ENCODE measurements around the gene TNS2.
"Not testable (repeated sequence)": the region's sequence is repeated elsewhere in the genome, so short reads cannot be mapped to it uniquely, and the experiment has no call there.

TNS2 gene

DNA sequence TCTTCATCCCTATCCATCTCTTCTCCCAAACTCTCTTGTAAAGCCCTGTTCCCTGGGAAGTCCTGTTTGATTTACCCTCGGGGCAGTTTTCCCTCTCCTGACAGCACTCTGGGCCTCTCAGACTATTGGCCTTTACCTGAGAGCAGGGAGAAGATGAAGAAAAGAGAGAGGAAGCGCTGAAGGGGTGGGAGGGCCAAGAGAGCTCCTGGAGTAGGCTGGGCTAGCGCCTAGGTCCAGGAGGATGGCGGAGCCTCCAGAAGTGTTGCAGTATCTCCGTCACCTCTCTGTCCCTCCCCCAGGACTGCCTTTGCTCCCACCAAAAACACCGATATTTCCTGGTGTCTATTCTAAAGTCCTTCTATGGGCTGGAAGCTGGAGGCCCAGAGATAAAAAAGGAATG lies 41.9 kb downstream of the TNS2 start:
- peaks cover 3 to 5% of the 10 kb centered on the region in 2 donors for H3K4me1 ChIP-seq (ENCODE audit: control insufficient read depth in 1 of 2, insufficient read depth in 2 of 2, low read length in 2 of 2)

DNA sequence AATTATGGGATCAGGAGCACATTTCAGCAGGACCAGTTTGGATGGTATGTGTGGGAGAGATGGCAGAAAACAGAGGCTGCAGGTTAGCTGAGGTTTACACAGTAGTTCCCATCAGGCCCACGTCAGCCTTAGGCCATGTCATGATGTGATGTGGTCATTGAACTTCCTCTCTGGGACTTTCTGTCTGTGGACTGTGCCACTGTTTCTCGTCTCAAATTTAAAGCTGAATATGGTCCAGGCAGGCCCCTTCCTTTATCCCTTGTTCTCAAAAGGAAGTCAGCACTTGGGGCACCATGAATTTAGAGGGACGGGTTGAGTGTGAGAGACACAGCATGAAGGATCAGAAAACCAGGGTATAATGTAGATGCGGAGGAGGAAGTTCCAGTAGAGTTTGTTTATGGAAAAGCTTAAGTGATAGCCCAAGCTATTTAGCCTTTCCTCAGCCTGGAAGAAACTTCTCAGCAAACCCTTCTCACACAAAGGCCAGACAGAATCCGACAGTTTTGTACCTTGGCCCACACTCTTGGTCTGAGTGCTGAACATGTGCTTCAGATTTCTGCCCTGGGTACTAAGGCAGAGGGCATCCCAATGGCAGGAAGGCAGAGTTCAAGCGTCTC lies 44.0 kb downstream of the TNS2 start:
- no peaks in the 10 kb centered on the region for H3K36me3 ChIP-seq (ENCODE audit: control insufficient read depth in 1 of 2, insufficient read depth in 2 of 2, low read length in 2 of 2)
- H3K4me1 ChIP-seq (ENCODE audit: control insufficient read depth in 1 of 2, insufficient read depth in 2 of 2, low read length in 2 of 2): peaks cover 9 to 21% of the 10 kb centered on the region in 2 donors
- H3K9me3 ChIP-seq (ENCODE audit: control insufficient read depth in 1 of 2, low read length in 2 of 2): no peaks in the 10 kb centered on the region
- no peaks in the 10 kb centered on the region for H3K27me3 ChIP-seq (ENCODE audit: low read depth, low read length)
- no peak overlapping the region for H3K4me3 ChIP-seq (ENCODE audit: low read depth in 1 of 2, low read length in 2 of 2)
- peak overlapping the region; percentile 68 for H3K27ac ChIP-seq (ENCODE audit: low read length)

More for the DNA sequence above, 41.9 kb downstream of the TNS2 start:
- H3K9me3 ChIP-seq (ENCODE audit: control insufficient read depth in 1 of 2, low read length in 2 of 2): no peaks in the 10 kb centered on the region
- H3K27ac ChIP-seq (ENCODE audit: low read length): no peak overlapping the region
- H3K36me3 ChIP-seq (ENCODE audit: control insufficient read depth in 1 of 2, insufficient read depth in 2 of 2, low read length in 2 of 2): no peaks in the 10 kb centered on the region
- H3K4me3 ChIP-seq (ENCODE audit: low read depth in 1 of 2, low read length in 2 of 2): no peak overlapping the region
- H3K27me3 ChIP-seq (ENCODE audit: low read depth, low read length): no peaks in the 10 kb centered on the region

DNA sequence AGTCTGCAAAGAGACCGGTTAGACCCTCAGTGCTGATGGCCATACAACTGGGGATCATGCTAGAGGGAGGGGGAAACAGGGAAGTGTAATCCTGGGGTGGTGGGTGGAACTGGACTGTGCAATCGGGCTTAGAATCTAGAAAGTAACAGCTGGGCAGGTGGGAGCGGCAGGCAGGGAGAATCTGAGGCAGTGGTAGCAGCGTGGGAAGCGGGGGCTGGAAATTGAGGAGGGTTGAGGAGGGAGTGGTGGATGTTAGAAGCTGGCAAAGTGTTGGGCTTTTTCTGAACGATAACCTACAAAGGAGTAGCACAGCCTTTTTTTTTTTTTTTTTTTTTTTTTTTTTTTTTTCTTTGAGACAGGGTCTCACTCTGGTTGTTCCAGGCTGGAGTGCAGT lies 44.5 kb downstream of the TNS2 start:
- Histone ChIP-seq H3K9me3 (ENCODE audit: control insufficient read depth in 1 of 2, low read length in 2 of 2) (no peaks in the 10 kb centered on the region), H3K4me3 (ENCODE audit: low read depth in 1 of 2, low read length in 2 of 2) (no peak overlapping the region), H3K36me3 (ENCODE audit: control insufficient read depth in 1 of 2, insufficient read depth in 2 of 2, low read length in 2 of 2) (no peaks in the 10 kb centered on the region), H3K27me3 (ENCODE audit: low read depth, low read length) (no peaks in the 10 kb centered on the region), H3K4me1 (ENCODE audit: control insufficient read depth in 1 of 2, insufficient read depth in 2 of 2, low read length in 2 of 2) (peaks cover 9 to 26% of the 10 kb centered on the region in 2 donors), H3K27ac (ENCODE audit: low read length) (peak overlapping the region; percentile 68)

DNA sequence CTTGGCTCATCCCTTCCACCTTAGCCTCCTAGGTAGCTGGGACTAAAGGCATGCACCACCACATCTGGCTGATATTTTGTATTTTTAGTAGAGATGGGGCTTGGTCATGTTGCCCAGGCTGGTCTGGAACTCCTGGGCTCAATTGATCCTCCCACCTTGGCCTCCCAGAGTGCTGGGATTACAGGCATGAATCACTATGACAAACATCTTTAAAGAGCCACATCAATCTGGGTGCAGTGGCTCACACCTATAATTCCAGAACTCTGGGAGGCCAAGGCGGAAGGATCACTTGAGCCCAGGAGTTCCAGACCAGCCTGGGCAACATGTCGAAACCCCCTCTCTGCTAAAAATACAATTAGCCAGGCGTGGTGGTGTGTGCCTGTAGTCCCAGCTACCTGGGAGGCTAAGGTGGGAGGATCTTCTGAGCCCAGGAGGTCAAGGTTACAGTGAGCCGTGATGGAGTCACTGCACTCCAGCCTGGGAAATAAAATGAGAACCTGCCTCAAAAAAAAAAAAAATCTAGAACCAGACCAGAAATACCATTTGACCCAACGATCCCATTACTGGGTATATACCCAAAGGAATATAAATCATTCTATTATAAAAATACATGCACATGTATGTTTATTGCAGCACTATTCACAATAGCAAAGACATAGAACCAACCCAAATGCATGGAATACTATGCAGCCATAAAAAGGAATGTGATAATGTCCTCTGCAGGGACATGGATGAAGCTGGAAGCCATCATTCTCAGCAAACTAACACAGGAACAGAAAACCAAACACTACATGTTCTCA lies 45.1 kb downstream of the TNS2 start:
- H3K4me1 ChIP-seq (ENCODE audit: control insufficient read depth in 1 of 2, insufficient read depth in 2 of 2, low read length in 2 of 2): peaks cover 9 to 26% of the 10 kb centered on the region in 2 donors
- not testable (repeated sequence) for H3K27ac ChIP-seq (ENCODE audit: low read length); H3K36me3 ChIP-seq (ENCODE audit: control insufficient read depth in 1 of 2, insufficient read depth in 2 of 2, low read length in 2 of 2); H3K4me3 ChIP-seq (ENCODE audit: low read depth in 1 of 2, low read length in 2 of 2); H3K9me3 ChIP-seq (ENCODE audit: control insufficient read depth in 1 of 2, low read length in 2 of 2); H3K27me3 ChIP-seq (ENCODE audit: low read depth, low read length)

DNA sequence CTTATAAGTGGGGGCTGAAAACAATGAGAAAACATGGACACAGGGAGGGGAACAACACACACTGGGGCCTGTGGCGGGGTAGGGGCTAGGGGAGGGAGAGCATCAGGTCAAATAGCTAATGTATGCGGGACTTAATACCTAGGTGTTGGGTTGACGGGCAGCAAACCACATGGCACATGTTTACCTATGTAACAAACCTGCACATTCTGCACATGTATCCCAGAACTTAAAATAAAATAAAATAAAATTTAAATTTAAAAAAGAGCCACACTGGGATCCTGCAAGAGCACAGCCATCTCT lies 45.7 kb downstream of the TNS2 start:
- H3K9me3 ChIP-seq (ENCODE audit: control insufficient read depth in 1 of 2, low read length in 2 of 2); H3K4me3 ChIP-seq (ENCODE audit: low read depth in 1 of 2, low read length in 2 of 2); H3K27ac ChIP-seq (ENCODE audit: low read length); H3K27me3 ChIP-seq (ENCODE audit: low read depth, low read length); H3K36me3 ChIP-seq (ENCODE audit: control insufficient read depth in 1 of 2, insufficient read depth in 2 of 2, low read length in 2 of 2): not testable (repeated sequence)
- H3K4me1 ChIP-seq (ENCODE audit: control insufficient read depth in 1 of 2, insufficient read depth in 2 of 2, low read length in 2 of 2): peaks cover 7 to 26% of the 10 kb centered on the region in 2 donors

DNA sequence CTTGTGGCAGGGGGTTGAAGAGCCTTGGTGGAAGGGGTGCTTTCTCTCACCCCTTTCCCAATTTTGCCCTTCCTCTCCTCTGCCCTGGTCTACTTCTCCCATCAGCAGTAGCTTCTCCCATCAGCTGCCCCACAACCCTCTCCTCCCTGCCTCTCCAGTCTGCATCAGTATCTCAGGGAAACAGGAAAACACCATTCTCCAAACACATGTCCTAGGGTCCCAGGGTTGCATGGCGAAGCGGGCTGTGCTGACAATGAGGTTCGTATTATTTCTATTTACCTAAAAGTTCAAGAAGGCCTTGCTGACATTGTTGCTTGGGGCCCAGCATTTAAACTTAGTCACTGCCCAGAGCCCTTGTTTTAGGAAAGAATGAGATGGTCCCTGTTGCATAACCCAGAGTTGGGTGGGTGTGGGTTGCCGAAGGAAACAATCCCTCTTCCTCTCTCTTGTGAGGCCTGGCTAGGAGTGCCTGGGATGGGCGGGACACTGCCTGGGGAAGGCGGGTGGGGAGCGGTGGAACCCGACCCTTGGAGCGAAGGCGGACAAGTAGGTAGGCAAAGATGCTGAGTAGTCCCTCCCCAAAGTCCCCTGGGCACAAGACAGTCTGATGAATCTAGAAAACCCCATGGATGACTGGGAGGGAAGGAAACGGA lies 46.4 kb downstream of the TNS2 start:
- peak overlapping the region; percentile 59 to 75 for H3K4me3 ChIP-seq (ENCODE audit: low read depth in 1 of 2, low read length in 2 of 2)
- no peaks in the 10 kb centered on the region for H3K9me3 ChIP-seq (ENCODE audit: control insufficient read depth in 1 of 2, low read length in 2 of 2)
- peak overlapping the region; percentile 80 for H3K27ac ChIP-seq (ENCODE audit: low read length)
- H3K27me3 ChIP-seq (ENCODE audit: low read depth, low read length): no peaks in the 10 kb centered on the region
- peaks cover 0 to 5% of the 10 kb centered on the region in 2 donors for H3K36me3 ChIP-seq (ENCODE audit: control insufficient read depth in 1 of 2, insufficient read depth in 2 of 2, low read length in 2 of 2)
- peaks cover 3 to 26% of the 10 kb centered on the region in 2 donors for H3K4me1 ChIP-seq (ENCODE audit: control insufficient read depth in 1 of 2, insufficient read depth in 2 of 2, low read length in 2 of 2)

DNA sequence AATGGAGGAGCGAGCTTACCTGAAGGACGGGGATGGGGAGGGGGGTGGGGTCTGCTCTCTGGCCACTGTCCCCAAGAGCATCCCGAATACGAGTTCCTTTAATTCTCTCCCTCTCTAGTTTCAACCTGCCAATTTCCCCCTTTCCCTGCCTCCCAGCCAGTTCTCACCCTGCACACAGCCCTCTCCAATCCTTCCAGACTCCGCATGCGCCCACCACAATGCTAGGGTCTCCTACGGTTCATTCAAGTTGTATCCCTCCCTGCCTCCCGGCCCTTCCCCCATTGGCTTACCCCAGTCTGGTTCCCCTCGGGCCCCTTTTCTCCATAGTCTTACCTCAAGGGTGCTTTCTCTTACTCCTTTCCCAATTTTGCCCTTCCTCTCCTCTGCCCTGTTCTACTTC lies 46.9 kb downstream of the TNS2 start:
- Histone ChIP-seq H3K4me1 (ENCODE audit: control insufficient read depth in 1 of 2, insufficient read depth in 2 of 2, low read length in 2 of 2) (peaks cover 3 to 26% of the 10 kb centered on the region in 2 donors), H3K27me3 (ENCODE audit: low read depth, low read length) (no peaks in the 10 kb centered on the region), H3K27ac (ENCODE audit: low read length) (peak overlapping the region; percentile 76), H3K9me3 (ENCODE audit: control insufficient read depth in 1 of 2, low read length in 2 of 2) (no peaks in the 10 kb centered on the region), H3K36me3 (ENCODE audit: control insufficient read depth in 1 of 2, insufficient read depth in 2 of 2, low read length in 2 of 2) (peaks cover 0 to 5% of the 10 kb centered on the region in 2 donors), H3K4me3 (ENCODE audit: low read depth in 1 of 2, low read length in 2 of 2) (peak overlapping the region; percentile 59 to 75)

DNA sequence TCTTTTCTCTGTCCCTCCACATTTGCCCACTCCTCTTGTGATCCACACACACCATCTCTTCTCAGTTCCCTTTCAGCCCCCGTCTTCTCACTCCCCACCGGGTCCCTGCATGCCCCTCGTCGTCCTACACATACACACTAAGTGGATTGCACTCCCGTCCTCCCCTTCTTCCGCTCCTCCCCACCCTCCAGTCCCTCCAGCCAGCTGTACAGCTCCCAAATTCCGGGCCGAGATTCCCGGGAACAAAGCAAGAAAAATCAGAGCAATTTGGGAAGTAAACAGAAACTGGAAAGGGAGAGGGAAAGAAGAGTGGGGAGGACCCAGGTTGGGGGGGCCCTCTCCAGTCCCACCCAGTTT lies 47.3 kb downstream of the TNS2 start:
- H3K27ac ChIP-seq (ENCODE audit: low read length): peak overlapping the region; percentile 76
- peak overlapping the region; percentile 59 to 75 for H3K4me3 ChIP-seq (ENCODE audit: low read depth in 1 of 2, low read length in 2 of 2)
- H3K9me3 ChIP-seq (ENCODE audit: control insufficient read depth in 1 of 2, low read length in 2 of 2): no peaks in the 10 kb centered on the region
- H3K4me1 ChIP-seq (ENCODE audit: control insufficient read depth in 1 of 2, insufficient read depth in 2 of 2, low read length in 2 of 2): peaks cover 3 to 26% of the 10 kb centered on the region in 2 donors
- H3K36me3 ChIP-seq (ENCODE audit: control insufficient read depth in 1 of 2, insufficient read depth in 2 of 2, low read length in 2 of 2): peaks cover 0 to 5% of the 10 kb centered on the region in 2 donors
- no peaks in the 10 kb centered on the region for H3K27me3 ChIP-seq (ENCODE audit: low read depth, low read length)

DNA sequence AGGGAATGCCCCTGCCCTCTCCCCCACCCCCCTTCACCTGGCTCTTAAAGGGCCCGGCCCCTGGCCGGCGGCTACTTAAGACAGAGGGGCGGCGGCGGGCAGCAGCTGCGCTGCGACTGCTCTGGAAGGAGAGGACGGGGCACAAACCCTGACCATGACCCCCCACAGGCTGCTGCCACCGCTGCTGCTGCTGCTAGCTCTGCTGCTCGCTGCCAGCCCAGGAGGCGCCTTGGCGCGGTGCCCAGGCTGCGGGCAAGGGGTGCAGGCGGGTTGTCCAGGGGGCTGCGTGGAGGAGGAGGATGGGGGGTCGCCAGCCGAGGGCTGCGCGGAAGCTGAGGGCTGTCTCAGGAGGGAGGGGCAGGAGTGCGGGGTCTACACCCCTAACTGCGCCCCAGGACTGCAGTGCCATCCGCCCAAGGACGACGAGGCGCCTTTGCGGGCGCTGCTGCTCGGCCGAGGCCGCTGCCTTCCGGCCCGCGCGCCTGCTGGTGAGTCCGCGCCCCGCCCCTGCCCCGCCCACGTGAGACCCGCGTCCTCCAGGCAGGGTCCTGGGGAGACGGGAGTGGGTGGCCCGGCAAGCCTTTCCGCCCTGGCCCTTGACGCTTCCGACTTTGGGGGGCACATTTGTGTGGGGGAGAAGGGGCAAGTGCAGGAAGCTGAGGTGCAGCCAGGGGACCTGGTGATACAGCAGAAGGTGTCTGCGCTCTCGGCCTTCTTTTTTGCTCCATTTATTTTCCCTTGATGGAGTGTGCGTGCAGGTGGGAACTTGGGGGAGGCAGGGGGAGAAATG lies 47.9 kb downstream of the TNS2 start, which contains the start of gene IGFBP6:
TSS of gene IGFBP6 (plus strand) at position 104 of the 790 bp plus-strand sequence. CDS start at position 155, 51 bp downstream.
- peaks cover 9 to 26% of the 10 kb centered on the region in 2 donors for H3K4me1 ChIP-seq (ENCODE audit: control insufficient read depth in 1 of 2, insufficient read depth in 2 of 2, low read length in 2 of 2)
- peak within 1 kb of the TSS; percentile 59 to 75 for H3K4me3 ChIP-seq (ENCODE audit: low read depth in 1 of 2, low read length in 2 of 2)
- peak within 1 kb of the TSS; percentile 76 for H3K27ac ChIP-seq (ENCODE audit: low read length)
- peaks cover 0 to 5% of the 10 kb centered on the region in 2 donors for H3K36me3 ChIP-seq (ENCODE audit: control insufficient read depth in 1 of 2, insufficient read depth in 2 of 2, low read length in 2 of 2)
- no peaks in the 10 kb centered on the region for H3K9me3 ChIP-seq (ENCODE audit: control insufficient read depth in 1 of 2, low read length in 2 of 2)
- no peaks in the 10 kb centered on the region for H3K27me3 ChIP-seq (ENCODE audit: low read depth, low read length)

DNA sequence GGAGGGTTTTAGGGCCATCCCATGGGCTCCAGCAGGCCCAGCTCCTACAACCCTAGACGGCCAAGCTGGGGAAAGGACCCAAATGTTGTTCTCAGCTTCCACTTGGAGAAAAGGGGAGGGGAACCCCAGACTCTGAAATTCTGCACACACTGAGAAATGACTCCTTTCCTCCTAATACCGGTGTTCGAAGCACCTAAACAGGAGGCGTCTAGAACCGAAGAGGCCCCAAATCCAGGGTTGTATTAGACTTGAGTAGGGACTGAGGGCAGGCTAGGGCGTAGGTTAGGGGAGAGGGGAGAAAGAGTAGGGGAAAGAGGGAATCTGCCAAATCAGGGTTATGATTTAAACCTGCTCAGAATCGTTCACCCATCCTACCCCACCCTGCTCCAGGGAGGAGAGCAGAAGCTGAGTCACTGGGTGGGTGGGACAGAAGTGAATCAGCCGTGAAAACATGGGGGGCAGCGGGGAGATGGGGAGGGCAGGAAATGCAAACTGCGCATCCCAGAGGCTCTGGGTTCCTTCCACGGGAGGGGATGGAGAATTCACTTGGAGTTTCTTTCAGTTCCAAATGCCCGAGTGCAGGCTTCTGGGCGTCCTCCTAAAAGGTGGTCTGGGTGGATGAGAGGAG lies 48.6 kb downstream of the TNS2 start:
- Histone ChIP-seq H3K4me1 (ENCODE audit: control insufficient read depth in 1 of 2, insufficient read depth in 2 of 2, low read length in 2 of 2) (peaks cover 15 to 26% of the 10 kb centered on the region in 2 donors), H3K36me3 (ENCODE audit: control insufficient read depth in 1 of 2, insufficient read depth in 2 of 2, low read length in 2 of 2) (peaks cover 0 to 5% of the 10 kb centered on the region in 2 donors), H3K9me3 (ENCODE audit: control insufficient read depth in 1 of 2, low read length in 2 of 2) (no peaks in the 10 kb centered on the region), H3K27me3 (ENCODE audit: low read depth, low read length) (no peaks in the 10 kb centered on the region), H3K27ac (ENCODE audit: low read length) (peak overlapping the region; percentile 76), H3K4me3 (ENCODE audit: low read depth in 1 of 2, low read length in 2 of 2) (peak overlapping the region; percentile 56 to 75)

Measured in muscle layer of duodenum (tissue), 2 donors.